H54 (cell line): ENCODE data around the gene SEL1L2.

Experiments used
- DNase-seq: peaks from one replicate; pipeline ENCODE4 v3.0.0; 2011; ENCODE audit warnings: low spot score, mixed read lengths; ENCODE audit not compliant: insufficient read length
- FAIRE-seq: peaks from 3 replicates; lab custom pipeline; 2011; peaks lifted over from hg19 to GRCh38; lab: Jason Lieb, UNC
- POLR2A ChIP-seq: IDR thresholded peaks from 2 replicates; pipeline ENCODE4 v1.6.1; 2011; ENCODE audit warnings: low read depth, mild to moderate bottlenecking, low read length

The SEL1L2 gene

DNA sequence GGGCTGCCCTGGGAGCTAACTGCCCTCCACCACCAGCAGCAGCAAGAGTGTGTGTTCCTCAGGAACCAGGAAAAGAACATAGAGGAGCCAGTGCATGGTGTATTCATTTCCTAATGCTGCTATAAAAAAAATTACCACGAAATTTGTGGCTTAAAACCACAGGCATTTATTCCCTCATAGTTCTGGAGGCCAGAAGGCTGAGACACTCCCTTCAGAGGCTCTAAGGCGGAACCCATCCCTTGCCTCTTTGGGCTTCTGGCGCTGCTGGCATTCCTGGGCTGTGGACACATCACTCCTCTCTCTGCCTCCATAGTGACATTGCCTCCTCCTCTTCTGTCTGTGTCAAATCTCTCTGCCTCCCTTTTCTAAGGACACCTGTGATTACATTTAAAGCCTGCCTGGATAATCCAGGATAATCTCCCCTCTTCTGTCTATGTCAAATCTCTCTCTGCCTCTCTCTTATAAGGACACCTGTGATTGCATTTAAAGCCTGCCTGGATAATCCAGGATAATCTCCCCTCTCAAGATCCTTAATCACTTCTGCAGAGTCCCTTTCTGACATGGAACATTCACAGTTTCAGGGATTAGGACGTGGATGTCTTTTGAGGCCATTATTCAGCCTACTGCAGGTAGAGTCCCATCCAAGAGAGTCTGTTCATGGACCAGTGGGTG is 150.9 kb downstream of the SEL1L2 start:
- no peak for TF ChIP-seq POLR2A
- DNase-seq (no peak), FAIRE-seq (no peak)

- FAIRE-seq (no peak), DNase-seq (no peak)
- TF ChIP-seq POLR2A, result no peak
Measured at GRCh38 chr20:13838664-13839063, 151.8 kb downstream of the SEL1L2 start.

DNA sequence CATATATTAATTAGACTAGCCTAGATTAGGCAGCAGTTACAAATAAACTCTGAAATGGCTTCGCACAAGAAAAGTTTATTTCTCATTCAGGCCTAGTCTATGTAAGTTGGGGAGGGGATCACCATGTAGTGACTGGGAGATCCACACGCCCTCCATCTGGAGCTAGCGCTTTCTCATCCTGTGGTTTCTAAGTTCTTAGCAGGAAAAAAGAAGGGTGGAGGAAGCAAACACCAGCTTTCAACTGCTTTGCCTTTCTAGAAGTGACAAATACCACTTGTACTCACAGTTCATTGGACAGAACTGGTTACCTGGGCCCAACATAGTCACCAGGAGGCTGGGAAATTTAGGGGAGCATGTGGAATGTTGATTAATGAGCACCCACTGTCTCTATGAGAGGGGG is 158.9 kb downstream of the SEL1L2 start:
- TF ChIP-seq POLR2A, result no peak
- no peak for DNase-seq
- FAIRE-seq, result no peak

- DNase-seq, result no peak
- no peak for FAIRE-seq
- no peak for TF ChIP-seq POLR2A
Measured at GRCh38 chr20:13825465-13825864, 164.9 kb downstream of the SEL1L2 start.

GRCh38 chr20:13824459-13824858 is 166.0 kb downstream of the SEL1L2 start:
- TF ChIP-seq POLR2A, result no peak
- no peak for DNase-seq
- FAIRE-seq, result no peak

DNA sequence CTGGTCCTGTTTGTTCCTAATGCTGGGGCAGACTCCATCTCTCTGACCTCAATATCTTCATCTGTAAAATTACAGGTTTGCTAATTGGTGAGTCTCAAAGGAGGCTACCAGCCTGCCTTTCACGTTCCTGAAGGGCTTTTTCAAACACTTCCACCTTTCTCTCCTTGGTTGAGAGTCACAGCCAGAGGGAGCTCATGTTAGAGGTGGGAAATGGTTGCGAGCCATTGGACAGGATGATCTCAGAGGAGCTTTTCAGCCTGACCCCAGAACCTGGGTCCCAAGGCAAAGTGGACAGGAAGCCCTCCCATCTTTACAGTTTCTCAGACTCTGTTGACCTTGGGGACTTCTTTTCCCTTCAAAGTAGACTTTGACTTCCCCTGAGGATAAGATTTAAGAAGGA is 168.0 kb downstream of the SEL1L2 start:
- no peak for DNase-seq
- no peak for FAIRE-seq
- no peak for TF ChIP-seq POLR2A

DNA sequence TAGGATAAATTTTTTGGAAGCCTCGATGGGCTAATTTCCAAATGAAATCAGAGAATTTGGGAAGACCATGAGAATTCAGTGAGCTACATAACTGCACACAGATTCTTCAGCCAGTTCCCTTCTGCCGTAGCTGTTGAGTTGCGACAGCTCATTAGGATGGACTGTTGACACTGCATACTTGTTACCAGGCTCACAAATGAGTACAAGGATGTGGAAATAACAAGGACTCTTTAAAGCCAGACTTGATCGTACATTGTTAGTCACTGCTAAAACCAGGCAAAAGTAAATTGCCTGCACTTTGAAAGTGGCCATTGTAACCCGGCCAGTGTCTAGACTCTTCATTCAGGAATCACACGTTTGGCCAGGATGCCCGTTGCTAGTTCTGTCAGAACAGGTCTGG is 168.5 kb downstream of the SEL1L2 start:
- no peak for TF ChIP-seq POLR2A
- DNase-seq (no peak), FAIRE-seq (no peak)

GRCh38 chr20:13819885-13820645 is 170.3 kb downstream of the SEL1L2 start:
- DNase-seq, result peak; percentile 16
- no peak for TF ChIP-seq POLR2A
- FAIRE-seq, result no peak

GRCh38 chr20:13817342-13817741 is 173.1 kb downstream of the SEL1L2 start:
- FAIRE-seq, result no peak
- DNase-seq, result no peak
- TF ChIP-seq POLR2A, result no peak

GRCh38 chr20:13816757-13817156 is 173.7 kb downstream of the SEL1L2 start:
- TF ChIP-seq POLR2A, result no peak
- FAIRE-seq (no peak), DNase-seq (no peak)

DNA sequence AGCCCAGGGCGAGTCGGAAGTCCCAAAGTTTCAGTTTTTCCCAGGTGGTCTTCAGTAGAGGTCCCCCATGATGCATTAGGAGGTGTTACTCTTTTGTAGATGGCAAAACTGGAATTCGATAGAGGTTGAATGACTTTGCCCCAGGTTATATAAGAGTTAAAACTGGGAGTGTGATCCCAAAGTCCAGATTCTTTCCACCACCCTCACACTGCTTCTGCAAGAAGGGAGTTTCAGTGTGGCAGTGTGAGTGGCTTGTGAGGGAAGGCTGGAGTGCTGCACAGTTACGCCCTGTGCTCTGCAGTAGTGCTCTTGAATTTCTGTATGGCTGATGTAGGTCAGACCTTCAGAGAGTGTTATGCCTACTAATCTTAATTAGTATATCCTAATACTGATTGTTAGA is 175.7 kb downstream of the SEL1L2 start:
- DNase-seq (no peak), FAIRE-seq (no peak)
- TF ChIP-seq POLR2A, result no peak

- DNase-seq, result no peak
- TF ChIP-seq POLR2A, result no peak
- FAIRE-seq, result no peak
Measured at GRCh38 chr20:13813910-13814309, 176.5 kb downstream of the SEL1L2 start.

DNA sequence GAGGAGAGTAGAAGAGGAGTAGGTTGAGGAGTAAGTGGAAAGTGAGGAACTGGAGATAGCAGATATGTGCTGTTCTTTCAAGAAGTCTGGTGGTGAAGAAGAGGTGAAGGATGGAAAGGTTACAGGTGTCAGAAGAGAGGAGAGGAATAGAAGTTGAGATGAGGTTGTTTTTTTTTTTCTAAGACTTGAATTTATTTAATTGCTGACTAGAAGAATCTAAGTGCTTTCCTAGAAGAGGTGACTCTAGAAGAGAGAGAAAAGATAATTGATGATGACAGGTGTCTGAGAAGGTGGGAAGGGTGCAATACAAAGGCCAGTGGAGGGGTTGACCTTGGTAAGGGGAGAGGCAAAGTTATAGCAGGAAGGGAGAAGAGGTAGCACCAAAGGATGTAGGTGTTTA is 180.0 kb downstream of the SEL1L2 start:
- DNase-seq (no peak), FAIRE-seq (no peak)
- no peak for TF ChIP-seq POLR2A

DNA sequence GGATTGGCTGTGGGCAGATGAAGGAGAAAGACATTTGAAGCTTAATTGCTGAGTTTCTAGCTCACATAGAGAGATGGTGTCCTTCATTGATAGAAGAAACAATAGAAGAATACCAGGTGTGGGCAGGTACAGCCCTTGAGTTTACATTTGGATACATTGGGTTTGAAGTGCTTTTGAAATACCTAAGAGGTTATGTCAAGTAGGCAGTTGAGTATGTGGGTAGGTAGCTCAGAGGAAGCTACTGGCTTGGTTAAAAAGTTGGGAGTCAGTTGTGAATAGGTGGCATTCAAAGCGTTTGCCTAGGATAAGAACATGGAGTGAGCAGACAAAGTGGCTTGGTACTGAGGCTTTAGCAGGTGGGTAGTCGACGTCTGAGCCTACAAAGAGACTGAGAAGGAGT is 180.6 kb downstream of the SEL1L2 start:
- no peak for TF ChIP-seq POLR2A
- DNase-seq, result no peak
- FAIRE-seq, result no peak

DNA sequence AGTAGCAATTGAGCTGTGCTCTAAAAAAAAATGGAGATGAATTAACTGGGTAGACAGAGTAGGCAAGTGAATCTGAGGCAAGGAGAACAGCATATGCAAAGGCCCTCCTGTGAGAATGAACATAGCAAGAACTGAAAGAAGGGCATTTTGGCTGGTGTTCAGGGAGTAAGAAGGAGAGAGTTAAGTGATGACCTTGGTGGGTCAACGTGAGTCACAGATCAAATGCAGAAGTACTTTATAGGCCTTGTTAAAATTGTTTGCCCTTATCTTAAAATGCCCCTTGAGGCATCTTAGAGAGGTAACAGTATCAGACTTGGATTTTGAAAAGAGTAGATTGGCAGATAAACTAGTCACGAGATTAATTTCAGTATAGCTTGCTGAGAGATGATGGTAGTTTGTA is 181.0 kb downstream of the SEL1L2 start:
- no peak for TF ChIP-seq POLR2A
- DNase-seq (no peak), FAIRE-seq (no peak)

DNA sequence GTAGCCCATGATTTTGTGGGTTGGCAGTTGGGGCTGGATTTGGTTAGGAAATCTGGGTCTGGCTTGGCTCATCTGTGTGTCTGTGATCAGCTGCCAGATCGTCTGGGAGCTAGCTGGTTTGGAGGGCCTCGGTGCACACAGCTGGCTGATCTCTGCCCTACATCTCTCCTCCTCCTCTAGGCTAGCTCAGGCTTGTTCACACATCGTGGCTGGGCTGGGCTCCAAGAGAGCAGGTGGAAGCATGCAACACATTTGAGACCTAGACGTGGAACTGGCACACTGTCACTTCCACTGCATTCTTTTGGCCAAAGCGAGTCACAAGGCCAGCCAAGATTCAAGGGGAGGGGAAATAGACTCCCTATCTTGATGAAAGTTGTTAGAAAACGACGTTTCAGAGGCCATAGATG is 189.7 kb downstream of the SEL1L2 start:
- DNase-seq, result peak; percentile 30
- TF ChIP-seq POLR2A, result no peak
- FAIRE-seq, result peak; percentile 94
